CD4-positive, CD25-positive, alpha-beta regulatory T cell (primary cell): ENCODE data around the gene EPS8L3. TPM values are rescaled to one million over a fixed set of nuclear protein-coding genes. Genes with fewer than 3 reads are reported as not detected.
"Not testable (repeated sequence)": the region's sequence is repeated elsewhere in the genome, so short reads cannot be mapped to it uniquely, and the experiment has no call there.

Experiments
- ATAC-seq, 2 donors: fragments of 150-1000 bp; cut with Tn5 transposase; one replicate each; pipeline ENCODE4 v1.10.0; 2021; ENCODE audit warnings: low read depth in 2 of 2, moderate number of reproducible peaks in 2 of 2, moderate library complexity in 1 of 2
- DNase-seq, 3 donors: peaks; one replicate each; pipeline versions ENCODE4 v3.0.0 to v3.0.0-alpha.2; 2012 to 2022; ENCODE audit warnings: mixed read lengths in 1 of 3
- H3K27ac ChIP-seq: one replicate; pipeline ENCODE4 v1.7.0; 2013; ENCODE audit warnings: mild to moderate bottlenecking, low read length; ENCODE audit not compliant: insufficient read depth, poor library complexity, severe bottlenecking
- H3K27me3 ChIP-seq: one replicate; pipeline ENCODE4 v1.7.0; 2013; ENCODE audit warnings: low read length; ENCODE audit not compliant: control insufficient read depth, insufficient read depth
- H3K36me3 ChIP-seq: one replicate; pipeline ENCODE4 v1.7.0; 2013; ENCODE audit warnings: mild to moderate bottlenecking, low read length, moderate library complexity; ENCODE audit not compliant: control insufficient read depth, insufficient read depth
- H3K4me1 ChIP-seq: 2 replicates; pipeline ENCODE4 v1.7.0; 2013; ENCODE audit warnings: mild to moderate bottlenecking, low read length; ENCODE audit not compliant: insufficient read depth, control insufficient read depth, poor library complexity, severe bottlenecking
- H3K4me3 ChIP-seq: one replicate; pipeline ENCODE4 v1.7.0; 2013; ENCODE audit warnings: low read depth, mild to moderate bottlenecking, low read length, moderate library complexity
- H3K9me3 ChIP-seq, 2 experiments: 1 replicate in 1 of 2; 2 replicates in 1 of 2; pipeline ENCODE4 v1.7.0; 2013; ENCODE audit warnings: low read length in 2 of 2, mild to moderate bottlenecking in 1 of 2, moderate library complexity in 1 of 2; ENCODE audit not compliant: control insufficient read depth in 2 of 2
- H3K27ac Mint-ChIP-seq, 3 donors: one replicate each; pipeline ENCODE4 v1.8.0; 2020 to 2022; ENCODE audit warnings: mild to moderate bottlenecking in 3 of 3, mixed read lengths in 3 of 3, moderate library complexity in 2 of 3
- H3K27me3 Mint-ChIP-seq: one replicate; pipeline ENCODE4 v1.8.0; 2022; ENCODE audit warnings: mild to moderate bottlenecking, mixed read lengths
- H3K36me3 Mint-ChIP-seq: one replicate; pipeline ENCODE4 v1.8.0; 2020; ENCODE audit warnings: mixed read lengths
- H3K4me1 Mint-ChIP-seq, 4 donors: one replicate each; pipeline ENCODE4 v1.8.0; 2020 to 2022; ENCODE audit warnings: mixed read lengths in 4 of 4, mild to moderate bottlenecking in 1 of 4
- H3K4me3 Mint-ChIP-seq, 4 donors: one replicate each; pipeline ENCODE4 v1.8.0; 2020 to 2022; ENCODE audit warnings: mild to moderate bottlenecking in 4 of 4, mixed read lengths in 4 of 4, moderate library complexity in 3 of 4
- H3K9me3 Mint-ChIP-seq, 7 donors: one replicate each; pipeline ENCODE4 v1.8.0; 2020 to 2022; ENCODE audit warnings: mixed read lengths in 7 of 7, mild to moderate bottlenecking in 3 of 7, moderate library complexity in 2 of 7
- polyA plus RNA-seq, 4 donors: library from polyadenylated mRNA; unstranded; fragments of 300-500 nt; fragmentation: Illumina TruSeq; gene quantifications; one replicate each; pipeline ENCODE4 v1.2.3, GENCODE V29; 2021
- total RNA-seq: library from RNA; stranded (reverse); gene quantifications from one replicate; pipeline ENCODE4 v1.2.3, GENCODE V29; 2022

Gene EPS8L3
- total and polyA plus RNA-seq, 5 donors from 2014 or later = not detected

DNA sequence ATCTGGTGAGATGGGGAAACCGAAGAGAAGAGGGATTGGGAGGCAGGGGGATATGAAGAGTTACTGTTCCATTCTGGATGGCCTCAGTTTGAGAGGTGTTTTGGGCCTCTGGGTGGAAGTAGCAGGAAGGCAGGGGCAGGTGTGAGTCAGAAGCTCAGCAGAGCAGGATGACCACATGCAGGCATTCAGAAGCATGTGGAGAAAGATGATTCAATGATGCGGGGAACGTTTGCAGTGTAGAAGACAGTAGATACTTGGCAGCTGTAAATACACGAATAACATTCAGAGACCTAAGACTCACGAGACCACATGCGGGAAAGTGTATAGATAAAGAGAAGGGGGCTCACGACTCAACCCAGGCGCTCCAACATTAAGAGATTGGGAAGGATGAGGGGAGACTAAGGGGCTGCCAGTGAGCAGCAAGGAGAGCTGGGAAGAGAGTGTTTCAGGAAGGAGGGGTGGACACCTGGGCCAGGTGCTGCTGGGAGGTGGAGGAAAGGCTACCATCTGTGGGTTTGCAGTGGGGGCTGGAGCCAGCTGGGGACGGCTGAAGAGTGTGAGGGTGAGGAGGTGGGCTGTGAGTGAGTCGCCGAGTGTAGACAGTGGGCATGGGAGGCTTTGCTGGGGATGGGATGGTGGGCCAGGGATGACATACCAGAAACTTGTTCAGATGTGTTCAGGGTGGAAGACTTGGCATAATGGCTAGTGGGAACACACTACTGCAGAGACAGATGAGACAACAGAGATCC lies 5.8 kb upstream of the EPS8L3 start:
- DNase-seq = no peak
- no peak for ATAC-seq
- Histone ChIP-seq H3K36me3 (no peaks in the 10 kb centered on the region), H3K4me3 (no peak overlapping the region), H3K27me3 (no peaks in the 10 kb centered on the region), H3K27ac (no peak overlapping the region), H3K4me1 (no peaks in the 10 kb centered on the region), H3K9me3 (no peaks in the 10 kb centered on the region)
- Mint-ChIP-seq H3K4me1 (peaks cover 0 to 8% (median 4%) of the 10 kb centered on the region in 4 donors), H3K9me3 (no peaks in the 10 kb centered on the region), H3K27me3 (peaks cover 4% of the 10 kb centered on the region), H3K4me3 (no peak overlapping the region), H3K27ac (peak overlapping the region in 1 of 3 donors; percentile 56), H3K36me3 (no peaks in the 10 kb centered on the region)

- ATAC-seq (no peak), DNase-seq (no peak)
- no peaks in the 10 kb centered on the region for H3K36me3 Mint-ChIP-seq
- H3K4me3 Mint-ChIP-seq = no peak overlapping the region
- no peaks in the 10 kb centered on the region for H3K9me3 Mint-ChIP-seq
- no peak overlapping the region for H3K4me3 ChIP-seq
- no peaks in the 10 kb centered on the region for H3K9me3 ChIP-seq
- no peaks in the 10 kb centered on the region for H3K27me3 ChIP-seq
- no peaks in the 10 kb centered on the region for H3K36me3 ChIP-seq
- peaks cover 0 to 7% (median 3%) of the 10 kb centered on the region in 4 donors for H3K4me1 Mint-ChIP-seq
- H3K4me1 ChIP-seq = no peaks in the 10 kb centered on the region
- no peak overlapping the region for H3K27ac Mint-ChIP-seq
- H3K27me3 Mint-ChIP-seq = peaks cover 4% of the 10 kb centered on the region
- H3K27ac ChIP-seq = no peak overlapping the region
These were observed 5.1 kb upstream of the EPS8L3 start for GRCh38 chr1:109768820-109769219.

DNA sequence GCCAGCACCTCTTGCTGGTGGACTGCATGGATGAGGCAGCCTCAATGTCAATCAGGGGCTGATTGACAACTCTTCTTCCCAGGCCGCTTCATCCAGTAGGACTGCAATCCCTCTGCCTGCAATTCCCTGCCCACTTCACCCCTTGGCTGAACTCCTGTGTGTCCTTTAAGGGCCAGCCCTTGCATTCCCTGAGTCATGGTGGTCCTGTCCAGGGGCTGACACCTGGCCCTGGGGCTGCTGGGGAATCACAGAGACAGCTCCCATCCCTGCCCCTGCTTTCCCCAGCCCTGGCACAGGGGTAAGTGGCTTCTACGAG lies 4.6 kb upstream of the EPS8L3 start:
- DNase-seq = no peak

DNA sequence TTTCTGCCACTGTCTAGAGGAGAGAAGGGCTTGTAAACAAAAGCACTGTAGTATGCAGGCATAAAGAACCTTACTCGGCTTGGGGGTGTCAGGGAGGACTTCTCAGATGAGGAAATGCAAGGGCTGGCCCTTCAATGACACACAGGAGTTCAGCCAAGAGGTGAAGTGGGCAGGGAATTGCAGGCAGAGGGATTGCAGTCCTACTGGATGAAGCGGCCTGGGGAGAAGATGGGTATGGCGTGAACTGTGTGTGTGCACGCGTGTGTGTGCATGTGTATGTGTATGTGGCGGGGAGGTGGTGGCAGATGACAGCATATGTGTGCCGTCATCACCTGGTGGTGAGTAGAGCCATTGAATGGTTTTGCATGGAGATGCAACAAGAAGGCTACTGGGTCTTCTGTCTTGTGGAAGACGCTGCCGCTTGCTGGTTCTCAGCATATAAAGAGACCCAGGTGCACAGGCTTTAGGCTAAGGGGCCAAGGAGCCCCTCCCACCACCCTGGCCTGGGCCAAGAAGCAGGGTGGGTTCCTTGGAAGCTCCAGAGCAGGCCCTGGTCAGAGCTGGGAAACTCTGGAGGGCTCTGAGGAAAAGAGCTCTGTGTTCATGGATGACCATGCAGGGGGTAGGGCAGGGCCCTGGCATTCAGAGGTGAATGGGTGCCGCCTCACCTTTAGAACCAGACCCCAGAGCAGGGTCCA lies 4.1 kb upstream of the EPS8L3 start:
- H3K27ac ChIP-seq = no peak overlapping the region
- Mint-ChIP-seq H3K9me3 (peaks cover 0 to 1% (median 0%) of the 10 kb centered on the region in 7 donors), H3K4me1 (peaks cover 0 to 5% (median 1%) of the 10 kb centered on the region in 4 donors), H3K27ac (no peak overlapping the region), H3K36me3 (no peaks in the 10 kb centered on the region), H3K27me3 (no peaks in the 10 kb centered on the region), H3K4me3 (no peak overlapping the region)
- no peak for ATAC-seq
- H3K27me3 ChIP-seq = no peaks in the 10 kb centered on the region
- no peaks in the 10 kb centered on the region for H3K36me3 ChIP-seq
- no peak overlapping the region for H3K4me3 ChIP-seq
- DNase-seq = no peak
- no peaks in the 10 kb centered on the region for H3K4me1 ChIP-seq
- no peaks in the 10 kb centered on the region for H3K9me3 ChIP-seq

More for the DNA sequence above, 4.6 kb upstream of the EPS8L3 start:
- ATAC-seq = no peak
- Mint-ChIP-seq H3K9me3 (no peaks in the 10 kb centered on the region), H3K27ac (no peak overlapping the region), H3K4me3 (no peak overlapping the region), H3K36me3 (no peaks in the 10 kb centered on the region), H3K27me3 (no peaks in the 10 kb centered on the region), H3K4me1 (peaks cover 0 to 5% (median 1%) of the 10 kb centered on the region in 4 donors)
- Histone ChIP-seq H3K36me3 (no peaks in the 10 kb centered on the region), H3K4me3 (no peak overlapping the region), H3K4me1 (no peaks in the 10 kb centered on the region), H3K27me3 (no peaks in the 10 kb centered on the region), H3K27ac (no peak overlapping the region), H3K9me3 (no peaks in the 10 kb centered on the region)

- H3K36me3 Mint-ChIP-seq, H3K27me3 ChIP-seq, H3K9me3 Mint-ChIP-seq, H3K27ac Mint-ChIP-seq, H3K4me1 Mint-ChIP-seq, H3K4me1 ChIP-seq, H3K36me3 ChIP-seq, H3K4me3 ChIP-seq, H3K27ac ChIP-seq, DNase-seq, H3K9me3 ChIP-seq, H3K27me3 Mint-ChIP-seq, ATAC-seq, H3K4me3 Mint-ChIP-seq: not testable (repeated sequence)
These were observed 3.4 kb upstream of the EPS8L3 start for GRCh38 chr1:109766991-109767636.

GRCh38 chr1:109765896-109766615 lies 2.3 kb upstream of the EPS8L3 start:
- Mint-ChIP-seq H3K9me3 (peaks cover 0 to 1% (median 0%) of the 10 kb centered on the region in 7 donors), H3K4me1 (peaks cover 0 to 1% (median under 1%) of the 10 kb centered on the region in 4 donors), H3K36me3 (no peaks in the 10 kb centered on the region), H3K4me3 (no peak overlapping the region), H3K27ac (no peak overlapping the region), H3K27me3 (no peaks in the 10 kb centered on the region)
- no peak for ATAC-seq
- no peaks in the 10 kb centered on the region for H3K27me3 ChIP-seq
- H3K4me3 ChIP-seq = no peak overlapping the region
- H3K9me3 ChIP-seq = no peaks in the 10 kb centered on the region
- no peak for DNase-seq
- no peaks in the 10 kb centered on the region for H3K4me1 ChIP-seq
- H3K27ac ChIP-seq = no peak overlapping the region
- no peaks in the 10 kb centered on the region for H3K36me3 ChIP-seq

DNA sequence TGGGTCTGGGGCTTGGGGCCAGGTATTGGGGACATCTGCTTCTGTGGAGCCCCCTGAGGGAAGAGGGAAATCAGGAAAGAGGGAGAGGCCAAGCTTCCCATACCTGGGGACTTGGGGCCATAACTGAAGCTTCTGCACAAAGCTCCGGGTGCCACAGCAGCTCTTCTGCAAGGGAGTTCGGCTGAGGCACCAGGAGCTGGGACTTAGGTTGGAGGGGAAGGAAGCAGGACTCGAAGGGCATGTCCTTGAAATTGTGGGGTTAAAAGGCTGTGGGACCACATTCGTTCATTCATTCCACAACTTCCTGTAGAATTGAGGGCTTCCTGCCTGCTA lies 1.7 kb upstream of the EPS8L3 start:
- Histone ChIP-seq H3K9me3 (no peaks in the 10 kb centered on the region), H3K4me1 (no peaks in the 10 kb centered on the region), H3K27me3 (no peaks in the 10 kb centered on the region), H3K4me3 (no peak overlapping the region), H3K27ac (no peak overlapping the region), H3K36me3 (no peaks in the 10 kb centered on the region)
- DNase-seq = no peak
- H3K36me3 Mint-ChIP-seq = no peaks in the 10 kb centered on the region
- peaks cover 0 to 1% (median 0%) of the 10 kb centered on the region in 7 donors for H3K9me3 Mint-ChIP-seq
- H3K4me3 Mint-ChIP-seq = no peak overlapping the region
- ATAC-seq = no peak
- H3K27ac Mint-ChIP-seq = no peak overlapping the region
- no peaks in the 10 kb centered on the region for H3K4me1 Mint-ChIP-seq
- H3K27me3 Mint-ChIP-seq = no peaks in the 10 kb centered on the region
